ENCODE data around the gene GSN.

GRCh38 chr9:121307976-121308375, 40.0 kb downstream of the GSN start:
- no peak for TF ChIP-seq EP300 (IDR thresholded peaks at IDR 0.05; ENCODE audit: low read depth)
- no peak for TF ChIP-seq CTCF (IDR thresholded peaks at IDR 0.05)
- no peak for TF ChIP-seq POLR2A (IDR thresholded peaks at IDR 0.05)

All from transverse colon (tissue), 3 donors.